Stimulated activated CD4-positive, alpha-beta T cell treated with anti-CD3 and anti-CD28 coated beads, TNF-alpha, amount 100 ng/mL, for 1 hour (primary cell): Measurements from ENCODE around the gene ELMOD3.
"Not testable (repeated sequence)": the region's sequence is repeated elsewhere in the genome, so short reads cannot be mapped to it uniquely, and the experiment has no call there.

Source experiments
- DNase-seq, 3 donors: peaks; one replicate each; pipeline ENCODE4 v3.0.0-alpha.2; 2020; ENCODE audit warnings: low read depth in 3 of 3, low spot score in 1 of 3

The ELMOD3 gene

GRCh38 chr2:85371045-85371444, 16.5 kb downstream of the ELMOD3 start:
- DNase-seq, result no peak

GRCh38 chr2:85376291-85377065, 21.9 kb downstream of the ELMOD3 start:
- no peak for DNase-seq

DNA sequence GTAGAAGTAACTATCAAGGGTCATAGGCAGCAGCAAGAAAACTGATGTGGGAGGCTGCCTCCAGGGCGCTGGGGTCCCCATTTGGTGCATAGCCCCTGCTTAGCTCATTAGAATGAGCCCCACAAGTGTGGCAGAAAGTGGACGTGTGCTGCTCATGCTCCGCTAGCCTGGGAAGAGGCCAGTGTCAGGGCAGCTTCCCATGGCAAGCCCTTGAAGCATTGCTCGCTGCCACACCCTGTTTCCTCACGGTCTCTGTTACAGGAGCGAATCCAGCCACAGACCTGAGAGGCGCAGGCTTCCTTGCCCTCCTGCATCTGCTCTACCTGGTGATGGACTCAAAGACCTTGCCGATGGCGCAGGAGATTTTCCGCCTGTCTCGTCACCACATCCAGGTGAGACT, 22.5 kb downstream of the ELMOD3 start:
- DNase-seq, result no peak

GRCh38 chr2:85378257-85378656, 23.7 kb downstream of the ELMOD3 start:
- no peak for DNase-seq

- DNase-seq, result no peak
These were observed 25.5 kb downstream of the ELMOD3 start for GRCh38 chr2:85380048-85380447.

DNA sequence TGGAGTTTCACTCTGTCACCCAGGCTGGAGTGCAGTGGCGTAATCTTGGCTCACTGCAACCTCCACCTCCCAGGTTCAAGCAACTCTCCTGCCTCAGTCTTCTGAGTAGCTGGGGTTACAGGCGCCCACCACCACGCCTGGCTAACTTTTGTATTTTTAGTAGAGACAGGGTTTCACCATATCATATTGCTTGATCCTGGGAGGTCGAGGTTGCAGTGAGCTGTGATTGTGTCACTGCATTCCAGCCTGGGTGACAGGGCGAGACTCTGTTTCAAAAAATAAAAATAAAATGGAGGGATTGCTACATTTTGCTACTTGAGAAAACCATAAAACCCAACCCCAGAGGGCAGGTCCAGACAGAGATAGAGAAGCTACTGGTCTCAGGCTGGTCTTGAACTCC, 28.6 kb downstream of the ELMOD3 start:
- not testable (repeated sequence) for DNase-seq

DNA sequence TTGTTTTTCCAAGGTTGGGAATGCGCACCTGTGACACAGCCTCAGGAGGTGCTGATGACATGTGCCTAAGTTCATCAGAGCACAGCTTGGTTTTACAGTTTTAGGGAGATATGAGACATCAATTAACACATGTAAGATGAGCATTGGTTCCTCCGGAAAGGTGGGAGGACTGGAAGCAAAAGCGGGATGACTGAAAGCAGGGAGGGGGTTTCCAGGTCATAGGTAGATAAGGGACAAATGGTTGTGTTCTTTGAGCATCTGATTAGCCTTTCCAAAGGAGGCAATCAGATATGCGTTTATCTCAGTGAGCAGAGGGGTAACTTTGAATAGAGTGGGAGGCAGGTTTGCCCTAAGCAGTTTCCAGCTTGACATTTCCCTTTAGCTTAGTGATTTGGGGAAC, 29.3 kb downstream of the ELMOD3 start:
- DNase-seq, result no peak

DNA sequence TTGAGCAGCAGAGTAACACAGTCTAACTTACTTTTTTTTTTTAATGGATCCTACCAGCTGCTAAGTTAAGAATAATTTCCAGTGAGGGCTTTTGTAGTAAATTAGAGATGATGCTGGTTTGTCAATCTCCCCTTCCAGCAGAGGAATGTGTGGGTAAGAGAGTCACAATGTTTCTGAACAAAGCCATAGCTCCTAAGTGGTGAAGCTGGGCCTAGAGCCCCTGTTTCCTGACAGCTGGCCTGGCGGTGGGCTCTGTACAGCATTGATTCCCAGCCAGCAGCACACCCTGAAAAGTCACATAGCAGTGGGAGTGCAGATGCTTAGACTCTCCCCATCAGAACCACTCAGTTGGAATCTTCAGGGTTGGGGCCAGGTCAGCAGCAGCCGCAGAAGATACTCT, 31.2 kb downstream of the ELMOD3 start:
- no peak for DNase-seq

DNA sequence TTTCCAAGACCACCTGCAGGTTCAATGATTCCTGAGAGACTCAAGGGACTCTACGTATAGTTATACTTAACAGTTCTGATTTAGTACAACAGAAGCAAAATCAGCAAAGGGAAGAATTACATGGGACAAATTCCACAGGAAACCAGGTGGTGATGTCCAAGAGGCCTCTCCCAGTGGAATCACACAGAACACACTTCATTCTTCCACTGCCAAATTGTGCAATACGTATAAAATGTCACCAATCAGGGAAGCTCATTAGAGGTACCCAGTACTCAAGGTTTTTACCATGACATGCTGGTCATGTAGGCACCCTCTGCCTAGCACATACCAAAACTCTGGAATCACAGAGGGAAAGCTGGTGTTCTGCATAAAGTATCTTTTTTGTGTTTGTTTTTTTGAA, 33.2 kb downstream of the ELMOD3 start:
- DNase-seq, result no peak

- DNase-seq, result no peak
These were observed 34.4 kb downstream of the ELMOD3 start for GRCh38 chr2:85388878-85389538.

DNA sequence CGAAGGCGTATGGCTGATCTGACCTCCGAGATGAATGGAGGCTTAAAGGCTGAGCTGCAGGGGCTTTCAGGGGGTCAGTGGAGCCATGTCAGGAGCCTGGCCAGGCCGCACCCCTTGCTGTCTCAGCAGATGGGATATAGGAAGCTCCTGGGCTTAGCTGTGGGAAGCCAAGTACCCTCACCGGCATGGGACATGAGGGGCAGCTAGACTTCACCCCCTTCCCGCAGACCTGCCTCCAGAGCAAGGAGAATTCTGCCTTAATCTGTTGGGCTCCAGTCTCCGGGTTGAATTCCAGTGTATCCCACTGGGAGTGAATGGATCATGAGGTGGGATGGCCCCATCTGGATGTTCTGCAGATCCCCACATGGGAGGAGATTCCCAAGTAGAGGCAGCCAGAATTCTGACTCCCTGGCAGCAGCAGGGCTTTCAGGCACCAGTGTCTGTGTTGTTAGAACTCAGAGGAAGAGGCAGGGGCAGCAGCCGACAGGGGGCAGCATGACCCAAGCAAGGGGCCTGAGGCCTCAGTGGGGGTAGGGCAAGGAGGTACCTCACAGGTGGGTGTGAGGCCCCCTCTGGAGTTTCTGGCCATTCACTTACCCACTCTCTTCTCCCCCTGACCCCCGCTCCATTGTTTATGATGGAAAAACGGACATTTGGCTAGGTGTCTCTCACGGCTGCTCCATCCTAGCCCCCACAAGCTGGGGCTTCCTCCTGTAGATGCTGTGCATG, 36.5 kb downstream of the ELMOD3 start:
- peak; percentile 25 to 62 (median 54) for DNase-seq

DNA sequence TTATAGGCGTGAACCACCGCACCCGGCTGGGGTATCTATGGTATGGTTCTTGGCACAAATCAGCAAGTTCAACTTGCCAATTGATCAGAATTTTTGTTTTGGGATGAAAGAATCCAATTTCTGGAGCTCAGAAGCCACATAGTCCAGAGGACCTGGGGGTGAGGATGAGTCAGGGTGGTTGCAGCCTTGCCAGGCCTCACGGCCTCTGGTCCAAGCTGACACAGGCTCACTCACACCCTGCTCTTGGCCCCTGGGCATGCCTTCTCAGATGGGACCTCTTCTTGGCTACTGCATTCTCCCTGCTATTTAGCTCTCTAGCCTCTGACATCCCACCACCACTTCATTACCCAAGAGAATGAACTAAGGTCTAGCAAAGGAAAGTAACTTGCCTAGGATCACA, 39.3 kb downstream of the ELMOD3 start:
- no peak for DNase-seq

- DNase-seq, result no peak
These were observed 39.7 kb downstream of the ELMOD3 start for GRCh38 chr2:85394261-85394681.

GRCh38 chr2:85394976-85395375, 40.4 kb downstream of the ELMOD3 start:
- no peak for DNase-seq

DNA sequence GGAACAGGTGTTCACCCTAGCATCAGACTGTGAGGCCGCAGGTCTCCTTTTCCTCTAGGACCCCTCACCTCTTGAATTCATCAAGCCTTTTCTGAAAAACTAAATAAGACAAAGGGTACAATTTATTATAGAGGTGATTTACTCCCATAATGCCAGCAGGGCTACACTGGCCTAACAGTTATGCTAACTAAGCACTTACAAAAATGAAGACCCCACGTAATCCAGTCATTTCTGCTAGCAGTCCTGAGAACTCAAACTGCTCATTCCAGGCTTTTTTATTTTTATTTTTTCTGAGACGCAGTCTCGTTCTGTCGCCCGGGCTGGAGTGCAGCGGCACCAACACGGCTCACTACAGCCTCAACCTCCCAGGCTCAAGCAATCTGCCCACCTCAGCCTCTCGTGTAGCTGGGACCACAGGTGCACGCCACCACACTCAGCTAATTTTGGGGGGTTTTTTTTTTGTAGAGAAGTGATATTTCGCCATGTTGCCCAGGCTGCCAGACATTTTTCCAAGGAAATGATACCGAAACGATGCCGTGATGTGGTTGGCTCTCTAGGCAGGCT, 41.4 kb downstream of the ELMOD3 start:
- no peak for DNase-seq

GRCh38 chr2:85396531-85397470, 42.2 kb downstream of the ELMOD3 start:
- DNase-seq, result no peak

DNA sequence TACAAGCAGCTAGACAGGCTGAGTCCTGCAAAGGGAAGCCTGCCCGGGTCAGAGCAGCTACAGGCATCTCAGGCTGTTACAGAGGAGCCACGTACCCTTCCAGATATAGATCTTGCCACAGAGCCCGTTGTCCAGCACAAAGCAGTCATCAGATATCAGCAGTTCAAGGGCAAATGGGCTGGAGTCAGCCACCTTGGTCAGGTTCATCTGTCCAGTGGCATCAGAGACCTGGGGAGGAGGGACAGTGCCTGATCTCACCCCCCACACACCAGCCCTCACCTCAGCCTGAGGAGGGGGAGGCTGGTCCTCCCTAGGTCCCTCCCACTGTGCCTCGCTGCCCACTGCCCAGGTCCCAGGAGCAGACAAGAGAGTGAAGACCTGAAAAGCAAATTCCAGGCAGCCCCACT, 43.4 kb downstream of the ELMOD3 start:
- DNase-seq, result no peak

DNA sequence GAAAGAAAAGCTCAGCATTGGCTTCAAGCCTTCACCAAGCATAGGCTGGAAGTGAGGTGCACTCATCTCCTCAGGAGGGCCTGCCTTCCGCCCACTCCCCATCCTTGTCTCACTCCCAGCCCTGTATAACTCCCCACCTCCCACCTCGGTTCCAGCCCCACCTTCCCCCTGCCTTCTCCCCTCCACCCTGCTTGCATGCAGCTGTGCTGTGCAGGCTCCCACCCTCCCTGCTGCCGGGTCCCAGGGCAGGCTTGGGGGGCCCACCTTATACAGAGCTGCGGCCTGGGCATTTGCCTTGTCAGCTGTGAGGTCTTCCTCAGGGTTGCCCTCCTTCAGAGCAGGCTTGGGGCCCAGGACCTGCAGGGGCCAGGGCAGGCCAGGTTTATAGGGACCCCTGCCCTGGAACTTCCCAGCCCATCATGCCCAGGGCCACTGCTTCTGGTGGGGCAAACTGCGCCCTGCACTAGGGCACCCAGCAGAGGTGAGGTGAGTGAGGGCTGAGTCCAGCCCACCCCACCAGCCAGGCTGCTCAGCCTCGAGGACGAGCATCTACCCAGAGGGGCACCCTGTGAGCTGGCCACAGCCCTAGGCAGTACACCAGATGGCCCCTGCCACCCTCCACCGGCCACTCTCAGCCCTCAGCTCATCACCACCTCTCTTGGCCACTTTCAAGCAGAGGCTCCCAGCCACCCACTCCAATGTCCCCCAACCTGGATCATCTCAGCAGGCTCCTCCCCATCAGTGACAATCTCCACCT, 44.0 kb downstream of the ELMOD3 start:
- DNase-seq, result no peak

DNA sequence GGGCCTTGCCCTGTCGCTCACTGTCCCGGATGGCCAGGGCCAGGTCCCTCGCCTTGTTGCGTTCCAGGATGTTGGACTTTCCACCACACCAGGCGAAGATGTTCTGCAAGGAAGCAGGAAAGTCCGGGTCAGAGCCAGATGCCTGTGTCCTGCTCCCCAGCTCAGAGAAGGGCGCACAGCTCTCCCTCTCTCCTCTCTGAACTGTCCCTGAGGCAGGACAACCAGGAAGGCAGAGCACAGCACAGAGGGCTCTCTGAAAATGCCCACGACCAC, 44.5 kb downstream of the ELMOD3 start:
- DNase-seq, result no peak

GRCh38 chr2:85400023-85400422, 45.5 kb downstream of the ELMOD3 start:
- no peak for DNase-seq
